HG03139 (cell line): ENCODE data around the gene SSTR5.

Experiments used
- ATAC-seq: cut with Tn5 transposase; IDR thresholded peaks from one replicate; pipeline ENCODE4 v1.9.1; 2021; ENCODE audit not compliant: unreplicated experiment

SSTR5 gene

GRCh38 chr16:1102921-1103635 lies 30.5 kb downstream of the SSTR5 start:
- no peak for ATAC-seq

GRCh38 chr16:1103636-1103980 lies 31.1 kb downstream of the SSTR5 start:
- no peak for ATAC-seq

- ATAC-seq, result no peak
Measured at GRCh38 chr16:1105888-1106620, 33.5 kb downstream of the SSTR5 start.

GRCh38 chr16:1106659-1107058 lies 34.1 kb downstream of the SSTR5 start:
- ATAC-seq, result no peak

GRCh38 chr16:1107141-1107540 lies 34.6 kb downstream of the SSTR5 start:
- no peak for ATAC-seq

- ATAC-seq, result no peak
Measured at GRCh38 chr16:1107731-1108130, 35.2 kb downstream of the SSTR5 start.

GRCh38 chr16:1108299-1109252 lies 36.0 kb downstream of the SSTR5 start:
- no peak for ATAC-seq

GRCh38 chr16:1109648-1110047 lies 37.1 kb downstream of the SSTR5 start:
- ATAC-seq, result no peak

- ATAC-seq, result no peak
Measured at GRCh38 chr16:1112506-1113184, 40.1 kb downstream of the SSTR5 start.

GRCh38 chr16:1113489-1113888 lies 40.9 kb downstream of the SSTR5 start:
- ATAC-seq, result no peak

- no peak for ATAC-seq
Measured at GRCh38 chr16:1113889-1114526, 41.5 kb downstream of the SSTR5 start.

- no peak for ATAC-seq
Measured at GRCh38 chr16:1116693-1117077, 44.1 kb downstream of the SSTR5 start.

GRCh38 chr16:1117176-1117900 lies 44.8 kb downstream of the SSTR5 start:
- ATAC-seq, result no peak

- no peak for ATAC-seq
Measured at GRCh38 chr16:1117926-1118325, 45.4 kb downstream of the SSTR5 start.

GRCh38 chr16:1119129-1119528 lies 46.6 kb downstream of the SSTR5 start:
- ATAC-seq, result no peak

- no peak for ATAC-seq
Measured at GRCh38 chr16:1119766-1120576, 47.4 kb downstream of the SSTR5 start.

GRCh38 chr16:1120577-1120941 lies 48.0 kb downstream of the SSTR5 start:
- ATAC-seq, result no peak

GRCh38 chr16:1121009-1121408 lies 48.5 kb downstream of the SSTR5 start:
- ATAC-seq, result no peak
